ENCODE results near the gene HPSE2. TPM values are rescaled to one million over a fixed set of nuclear protein-coding genes. Genes with fewer than 3 reads are reported as not detected.

The HPSE2 gene
- total and polyA plus RNA-seq, 2 of the 8 experiments (the other 6 are each of a cell fraction or from before 2014, with no cell fraction given): 0.41 to 0.58 TPM

- TF ChIP-seq CREB1 (IDR thresholded peaks at IDR 0.05): no peak
- no peak for TF ChIP-seq CHD2 (IDR thresholded peaks at IDR 0.05; ENCODE audit: low read length)
- TF ChIP-seq TAF7 (optimal IDR thresholded peaks at IDR 0.05; ENCODE audit: borderline replicate concordance, low read depth, low read length): no peak
- no peak for TF ChIP-seq MAX (IDR thresholded peaks at IDR 0.05)
- no peak for TF ChIP-seq CEBPB (IDR thresholded peaks at IDR 0.05; ENCODE audit: low read depth, low read length)
- no peak for TF ChIP-seq NANOG (IDR thresholded peaks at IDR 0.05; ENCODE audit: insufficient read depth, low read depth, low read length, poor library complexity, severe bottlenecking)
These were observed 119.9 kb downstream of the HPSE2 start (continued) for GRCh38 chr10:99115703-99116102.

Data from H1 (cell line).